GM19372 (cell line): Measurements from ENCODE around the gene GNG11.
"Not testable (repeated sequence)": the region's sequence is repeated elsewhere in the genome, so short reads cannot be mapped to it uniquely, and the experiment has no call there.

Source experiments
- ATAC-seq: cut with Tn5 transposase; IDR thresholded peaks from one replicate; pipeline ENCODE4 v1.9.1; 2021; ENCODE audit warnings: mild to moderate bottlenecking, low read depth, moderate library complexity; ENCODE audit not compliant: unreplicated experiment

The GNG11 gene

GRCh38 chr7:93910076-93910994 lies 11.2 kb upstream of the GNG11 start:
- ATAC-seq = no peak

DNA sequence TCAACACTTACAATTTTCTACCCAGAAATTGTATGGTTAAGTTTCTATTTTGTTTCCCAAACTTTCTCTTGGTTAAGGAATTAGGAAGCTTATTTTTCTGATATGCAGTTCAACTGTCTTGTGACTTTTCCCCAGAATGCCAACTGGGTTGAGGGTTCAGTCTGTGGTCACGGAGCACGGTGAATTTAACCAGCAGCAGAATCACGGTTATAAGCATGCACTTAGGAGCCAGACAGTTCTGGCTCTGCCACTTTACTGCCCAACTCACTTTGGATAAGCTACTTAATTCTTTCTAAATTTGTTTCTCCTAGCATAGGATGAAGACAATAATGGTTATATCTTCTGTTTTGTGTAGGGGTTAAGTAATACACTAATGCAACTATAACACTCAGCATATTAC lies 10.3 kb upstream of the GNG11 start:
- ATAC-seq = not testable (repeated sequence)

- ATAC-seq = not testable (repeated sequence)
Observed at GRCh38 chr7:93911661-93912060, 9.9 kb upstream of the GNG11 start.

GRCh38 chr7:93913197-93913596 lies 8.3 kb upstream of the GNG11 start:
- ATAC-seq = no peak

- no peak for ATAC-seq
Observed at GRCh38 chr7:93914581-93915066, 6.9 kb upstream of the GNG11 start.

DNA sequence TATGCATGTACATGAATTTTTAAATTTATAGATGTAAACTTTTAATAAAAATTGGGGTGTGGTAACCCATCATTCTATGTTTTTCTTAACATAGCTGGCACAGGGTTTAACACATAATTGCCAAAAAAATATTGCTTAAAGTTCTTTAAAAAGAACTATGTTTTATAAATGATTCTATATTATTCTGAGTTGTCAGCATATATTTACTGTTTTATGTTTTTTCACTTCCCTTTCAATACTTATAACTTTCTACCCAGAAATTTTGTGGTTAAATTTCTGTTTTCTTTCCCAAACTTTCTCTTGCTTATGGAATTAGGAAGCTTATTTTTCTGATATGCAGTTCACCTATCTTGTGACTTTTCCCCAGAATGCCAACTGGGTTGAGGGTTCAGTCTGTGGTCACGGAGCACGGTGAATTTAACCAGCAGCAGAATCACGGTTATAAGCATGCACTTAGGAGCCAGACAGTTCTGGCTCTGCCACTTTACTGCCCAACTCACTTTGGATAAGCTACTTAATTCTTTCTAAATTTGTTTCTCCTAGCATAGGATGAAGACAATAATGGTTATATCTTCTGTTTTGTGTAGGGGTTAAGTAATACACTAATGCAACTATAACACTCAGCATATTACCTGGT lies 6.2 kb upstream of the GNG11 start:
- not testable (repeated sequence) for ATAC-seq

- not testable (repeated sequence) for ATAC-seq
Observed at GRCh38 chr7:93915888-93916287, 5.6 kb upstream of the GNG11 start.

DNA sequence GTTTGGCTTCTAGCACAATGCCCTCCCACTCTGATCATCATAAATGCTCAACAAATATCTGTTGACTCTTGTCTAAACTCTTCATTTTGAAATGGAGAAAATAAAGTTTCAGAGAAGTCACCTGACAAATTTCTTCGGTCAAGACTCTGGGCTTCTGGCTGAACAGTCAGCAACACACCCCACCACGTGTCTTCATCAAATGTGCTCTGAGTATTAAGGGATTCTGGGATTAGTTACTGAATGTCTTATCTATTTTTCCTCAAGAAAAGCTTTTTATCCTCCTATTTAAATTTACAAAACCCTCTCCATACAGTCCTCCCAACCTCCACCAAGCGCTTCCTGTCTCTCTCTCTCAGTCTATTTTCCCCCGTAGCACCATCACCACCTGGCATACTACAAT lies 5.2 kb upstream of the GNG11 start:
- ATAC-seq = not testable (repeated sequence)

- ATAC-seq = no peak
Observed at GRCh38 chr7:93920496-93921182, 896 bp upstream of the GNG11 start.

- ATAC-seq = no peak
Observed at GRCh38 chr7:93921186-93921585, 349 bp upstream of the GNG11 start.

DNA sequence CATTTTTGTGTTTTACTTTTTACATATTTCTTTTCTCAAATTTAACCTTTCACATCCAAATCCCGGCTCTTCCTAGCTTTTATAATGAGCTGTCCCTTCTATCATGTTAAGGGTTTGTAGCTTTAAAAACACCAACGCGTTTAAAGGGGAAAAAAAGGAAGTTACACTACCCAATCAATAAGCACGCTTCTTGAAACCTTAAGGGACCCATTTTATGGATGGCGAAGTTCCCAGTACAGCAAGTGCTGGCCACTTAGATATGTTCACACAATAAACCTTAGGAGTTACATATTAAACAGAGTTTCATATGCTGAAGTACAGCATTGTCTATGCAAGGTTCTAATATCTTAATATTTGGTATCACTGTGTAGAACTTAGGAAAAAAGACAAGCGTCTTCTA lies 1.8 kb downstream of the GNG11 start:
- ATAC-seq = no peak

GRCh38 chr7:93923942-93924341 lies 2.4 kb downstream of the GNG11 start:
- no peak for ATAC-seq

DNA sequence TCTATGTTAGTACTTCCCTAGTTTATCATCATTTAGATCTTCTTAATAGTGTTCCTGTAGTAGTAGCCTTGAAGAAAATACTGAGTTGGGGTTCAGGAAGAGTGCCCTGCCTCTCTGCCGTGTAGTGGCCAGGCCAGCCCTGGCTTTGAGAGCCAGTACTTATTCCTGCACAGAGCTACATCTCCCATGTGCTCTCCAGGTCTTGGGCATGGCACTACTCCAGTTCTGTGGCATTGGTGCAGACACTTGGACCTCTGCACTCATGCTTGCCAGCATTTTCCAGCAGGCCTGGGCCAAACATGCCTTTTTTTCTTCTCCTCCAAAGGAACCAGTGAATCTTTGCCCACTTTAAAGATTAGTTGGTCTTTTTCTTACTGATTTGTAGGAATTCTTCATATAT lies 5.3 kb downstream of the GNG11 start:
- ATAC-seq = no peak

DNA sequence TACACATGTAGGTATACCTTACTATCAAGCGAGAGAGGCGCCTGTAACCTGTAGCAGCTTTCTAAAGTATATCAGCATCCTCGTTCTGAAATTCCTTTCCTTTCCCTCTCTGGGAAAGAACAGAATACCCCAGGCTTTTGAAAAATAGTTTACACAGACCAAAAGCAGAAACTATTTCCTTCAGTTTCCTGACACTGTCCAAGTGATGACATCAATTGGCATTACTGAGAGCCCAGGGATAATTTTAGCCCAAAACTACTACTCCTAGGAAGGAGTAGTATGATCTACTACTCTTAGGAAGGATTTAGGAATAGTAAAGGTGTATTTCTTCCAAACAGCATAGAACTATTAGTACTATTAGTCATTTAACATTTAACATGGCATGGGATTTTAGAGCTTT lies 6.0 kb downstream of the GNG11 start:
- no peak for ATAC-seq

GRCh38 chr7:93931655-93932054 lies 10.1 kb downstream of the GNG11 start:
- no peak for ATAC-seq

- no peak for ATAC-seq
Observed at GRCh38 chr7:93933156-93933555, 11.6 kb downstream of the GNG11 start.

DNA sequence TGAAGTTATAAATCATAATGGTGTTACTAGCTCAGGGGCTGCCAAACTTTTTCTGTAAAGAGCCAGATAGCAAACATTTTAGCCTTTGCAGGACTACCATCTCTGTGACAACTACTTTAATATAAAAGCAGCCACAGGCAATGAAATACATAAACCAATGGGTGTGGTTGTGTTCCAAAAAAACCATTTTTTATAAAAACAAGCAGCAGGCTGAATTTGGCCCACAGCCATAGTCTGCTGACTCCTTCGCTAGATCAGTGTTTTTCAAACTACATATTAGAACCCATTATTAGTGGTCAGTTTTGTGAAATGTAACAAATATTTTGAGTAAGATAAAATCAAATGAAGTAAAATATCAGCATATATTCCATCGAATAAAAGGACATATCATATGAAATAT lies 13.6 kb downstream of the GNG11 start:
- ATAC-seq = no peak

DNA sequence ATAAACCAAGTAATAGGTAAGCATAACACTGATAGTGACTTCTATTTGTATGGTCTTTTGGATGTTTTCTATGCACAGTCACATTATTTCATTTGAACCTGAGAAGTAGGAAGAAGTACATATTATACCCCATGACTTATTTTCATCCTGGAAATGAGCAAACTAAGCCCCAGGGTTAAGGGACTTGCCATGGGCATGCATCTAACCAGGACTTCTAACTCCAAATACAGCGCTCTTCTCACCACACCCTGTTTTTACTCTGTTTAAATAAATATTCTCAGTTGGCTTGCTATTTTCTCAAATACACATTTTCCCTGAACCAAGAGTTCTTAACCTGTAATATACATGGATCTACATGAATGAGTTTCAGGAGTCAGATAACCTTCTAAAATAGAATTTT lies 16.3 kb downstream of the GNG11 start:
- no peak for ATAC-seq

DNA sequence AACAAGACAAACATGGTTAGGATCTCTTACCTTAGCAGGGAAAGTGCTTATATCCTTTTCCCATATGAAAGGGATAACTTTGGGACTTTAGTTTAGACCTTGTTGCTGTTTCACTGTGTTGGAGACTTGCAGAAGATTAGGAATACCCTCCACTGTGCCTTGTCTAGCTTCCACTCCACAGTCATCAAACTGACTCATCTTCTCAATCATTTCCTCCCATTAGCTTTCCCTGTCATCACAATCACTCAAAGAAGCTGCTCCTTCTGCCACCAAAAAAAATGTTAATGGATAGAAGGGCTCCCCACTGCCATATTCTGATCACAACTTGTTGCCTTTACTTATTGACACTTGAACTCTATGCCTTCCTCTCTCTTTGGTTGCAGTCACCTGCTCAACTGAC lies 16.8 kb downstream of the GNG11 start:
- ATAC-seq = no peak

GRCh38 chr7:93941945-93942344 lies 20.4 kb downstream of the GNG11 start:
- ATAC-seq = no peak
